Neural cell (in vitro differentiated cells): ENCODE results near the gene AVL9. TPM values are rescaled to one million over a fixed set of nuclear protein-coding genes. Genes with fewer than 3 reads are reported as not detected.

Experiments
- H2AFZ ChIP-seq: fragments of 200-600, 300-800 bp; sonication (generic), shearing (Covaris generic); 2 replicates; pipeline ENCODE4 v1.6.0; 2014; ENCODE audit warnings: low read depth, mild to moderate bottlenecking, antibody characterized with exemption, low read length, moderate library complexity
- H3F3A ChIP-seq: fragments of 200-600 bp; shearing (Covaris generic); 2 replicates; pipeline ENCODE4 v1.6.1; 2016; ENCODE audit warnings: mild to moderate bottlenecking, moderate library complexity, mixed read lengths, antibody characterized with exemption, low read length; ENCODE audit not compliant: insufficient read depth, poor library complexity, severe bottlenecking
- H3K27ac ChIP-seq: fragments of 200-600, 300-800 bp; sonication (generic), shearing (Covaris generic); 2 replicates; pipeline ENCODE4 v1.5.1; 2014; ENCODE audit warnings: mild to moderate bottlenecking, low read length, moderate library complexity
- H3K27me3 ChIP-seq: fragments of 300-800, 200-600 bp; sonication (generic), shearing (Covaris generic); 2 replicates; pipeline ENCODE4 v1.6.0; 2014; ENCODE audit warnings: mild to moderate bottlenecking, low read depth, low read length, moderate library complexity; ENCODE audit not compliant: insufficient read depth
- H3K36me3 ChIP-seq: fragments of 300-800, 200-600 bp; sonication (generic), shearing (Covaris generic); 2 replicates; pipeline ENCODE4 v1.5.1; 2014; ENCODE audit warnings: mild to moderate bottlenecking, antibody characterized with exemption, low read length, moderate library complexity; ENCODE audit not compliant: insufficient read depth
- H3K4me2 ChIP-seq: fragments of 300-800, 200-600 bp; sonication (generic), shearing (Covaris generic); 2 replicates; pipeline ENCODE4 v1.6.0; 2014; ENCODE audit warnings: mild to moderate bottlenecking, low read length
- H3K4me3 ChIP-seq: fragments of 300-800, 200-600 bp; sonication (generic), shearing (Covaris generic); 2 replicates; pipeline ENCODE4 v1.5.1; 2014; ENCODE audit warnings: mild to moderate bottlenecking, low read length, moderate library complexity
- H3K79me2 ChIP-seq: fragments of 200-600 bp; shearing (Covaris generic); replicated peaks from 2 replicates; pipeline ENCODE4 v1.6.0; 2014; ENCODE audit warnings: mild to moderate bottlenecking, low read length, moderate library complexity; ENCODE audit not compliant: insufficient read depth
- H3K9ac ChIP-seq: fragments of 300-800, 200-600 bp; sonication (generic), shearing (Covaris generic); 2 replicates; pipeline ENCODE4 v1.6.1; 2016; ENCODE audit warnings: mild to moderate bottlenecking, low read length, mixed read lengths
- H3K9me2 ChIP-seq: fragments of 200-600 bp; shearing (Covaris generic); 2 replicates; pipeline ENCODE4 v1.6.1; 2016; ENCODE audit warnings: mild to moderate bottlenecking, low read length, mixed read lengths; ENCODE audit not compliant: insufficient read depth
- H3K9me3 ChIP-seq: fragments of 200-600, 300-800 bp; sonication (generic), shearing (Covaris generic); 2 replicates; pipeline ENCODE4 v1.6.1; 2016; ENCODE audit warnings: mild to moderate bottlenecking, mixed run types, low read length, moderate library complexity, mixed read lengths
- H4K20me1 ChIP-seq: fragments of 200-600 bp; shearing (Covaris generic); 2 replicates; pipeline ENCODE4 v1.6.1; 2016; ENCODE audit warnings: mild to moderate bottlenecking, mixed run types; ENCODE audit not compliant: insufficient read depth
- EP300 ChIP-seq: fragments of 450-650 bp; conservative IDR thresholded peaks from 2 replicates; pipeline ENCODE4 v1.6.1; 2014; ENCODE audit warnings: antibody characterized with exemption, mild to moderate bottlenecking, moderate library complexity; ENCODE audit not compliant: poor library complexity, severe bottlenecking
- EZH2 ChIP-seq: fragments of 200-600, 300-800 bp; shearing (Covaris generic), sonication (generic); IDR thresholded peaks from 2 replicates; pipeline ENCODE4 v1.6.1; 2014; ENCODE audit warnings: antibody characterized with exemption, low read length, borderline replicate concordance, mild to moderate bottlenecking; ENCODE audit not compliant: insufficient read depth, poor library complexity, severe bottlenecking
- MXI1 ChIP-seq: fragments of 450-650 bp; conservative IDR thresholded peaks from 2 replicates; pipeline ENCODE4 v1.6.1; 2014; ENCODE audit warnings: antibody characterized with exemption, mild to moderate bottlenecking; ENCODE audit not compliant: poor library complexity, severe bottlenecking
- POLR2AphosphoS5 ChIP-seq: IDR thresholded peaks from 2 replicates; pipeline ENCODE4 v1.6.1; 2012
- RAD21 ChIP-seq: fragments of 450-650 bp; conservative IDR thresholded peaks from 2 replicates; pipeline ENCODE4 v1.6.1; 2014; ENCODE audit warnings: antibody characterized with exemption, mild to moderate bottlenecking, moderate library complexity
- SMC3 ChIP-seq: fragments of 450-650 bp; conservative IDR thresholded peaks from 2 replicates; pipeline ENCODE4 v1.6.1; 2014; ENCODE audit warnings: antibody characterized with exemption, mild to moderate bottlenecking, moderate library complexity; ENCODE audit not compliant: poor library complexity
- TAF1 ChIP-seq: IDR thresholded peaks from 2 replicates; pipeline ENCODE4 v1.6.1; 2012; ENCODE audit warnings: low read depth
- polyA plus RNA-seq: library from polyadenylated mRNA; depleted of rRNA; stranded (reverse); fragments of >200 nt; gene quantifications from 2 replicates; pipeline ENCODE4 v1.2.3, GENCODE V29; 2014
- TF ChIP-seq, protein P1 (sequence below): IDR thresholded peaks from 2 replicates; pipeline ENCODE4 v1.6.1; 2012; ENCODE audit warnings: borderline replicate concordance
- TF ChIP-seq, protein P2 (sequence below): fragments of 450-650 bp; IDR thresholded peaks from 2 replicates; pipeline ENCODE4 v1.5.1; 2014; ENCODE audit warnings: antibody characterized with exemption, mild to moderate bottlenecking, moderate library complexity; ENCODE audit not compliant: poor library complexity, severe bottlenecking

AVL9 gene
- polyA plus RNA-seq, 1 donor from 2014 or later: 47.2 TPM

DNA sequence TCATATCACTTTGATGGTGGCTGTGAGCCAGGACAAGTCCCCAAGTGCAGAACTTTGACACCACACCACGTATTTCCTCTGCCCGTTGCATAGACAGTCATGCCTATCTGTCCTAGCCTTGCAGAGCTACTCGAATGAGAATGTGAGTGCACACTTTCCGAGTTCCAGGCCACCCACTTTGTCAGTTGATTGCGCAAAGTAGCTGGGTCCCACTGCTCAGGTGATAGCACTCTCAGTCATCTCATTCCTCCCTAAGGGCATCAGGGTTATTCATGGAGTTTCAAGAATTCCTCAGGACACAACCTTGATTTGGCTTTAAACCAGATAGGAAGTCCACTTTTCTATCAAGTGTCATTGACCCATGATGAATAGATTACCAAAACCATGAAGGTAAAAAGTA, 24.4 kb upstream of the AVL9 start:
- no peaks in the 10 kb centered on the region for H4K20me1 ChIP-seq
- no peak overlapping the region for H3K27ac ChIP-seq
- no peak overlapping the region for H3K9ac ChIP-seq
- H3K9me3 ChIP-seq: no peaks in the 10 kb centered on the region
- H3K79me2 ChIP-seq: no peaks in the 10 kb centered on the region
- H2AFZ ChIP-seq: no peak overlapping the region
- no peak overlapping the region for H3K4me2 ChIP-seq
- no peak overlapping the region for H3K4me3 ChIP-seq
- H3F3A ChIP-seq: no peaks in the 10 kb centered on the region
- no peaks in the 10 kb centered on the region for H3K36me3 ChIP-seq
- TF ChIP-seq SMC3 (no peak), TAF1 (no peak), EP300 (no peak), EZH2 (no peak)
- TF ChIP-seq, protein P1, sequence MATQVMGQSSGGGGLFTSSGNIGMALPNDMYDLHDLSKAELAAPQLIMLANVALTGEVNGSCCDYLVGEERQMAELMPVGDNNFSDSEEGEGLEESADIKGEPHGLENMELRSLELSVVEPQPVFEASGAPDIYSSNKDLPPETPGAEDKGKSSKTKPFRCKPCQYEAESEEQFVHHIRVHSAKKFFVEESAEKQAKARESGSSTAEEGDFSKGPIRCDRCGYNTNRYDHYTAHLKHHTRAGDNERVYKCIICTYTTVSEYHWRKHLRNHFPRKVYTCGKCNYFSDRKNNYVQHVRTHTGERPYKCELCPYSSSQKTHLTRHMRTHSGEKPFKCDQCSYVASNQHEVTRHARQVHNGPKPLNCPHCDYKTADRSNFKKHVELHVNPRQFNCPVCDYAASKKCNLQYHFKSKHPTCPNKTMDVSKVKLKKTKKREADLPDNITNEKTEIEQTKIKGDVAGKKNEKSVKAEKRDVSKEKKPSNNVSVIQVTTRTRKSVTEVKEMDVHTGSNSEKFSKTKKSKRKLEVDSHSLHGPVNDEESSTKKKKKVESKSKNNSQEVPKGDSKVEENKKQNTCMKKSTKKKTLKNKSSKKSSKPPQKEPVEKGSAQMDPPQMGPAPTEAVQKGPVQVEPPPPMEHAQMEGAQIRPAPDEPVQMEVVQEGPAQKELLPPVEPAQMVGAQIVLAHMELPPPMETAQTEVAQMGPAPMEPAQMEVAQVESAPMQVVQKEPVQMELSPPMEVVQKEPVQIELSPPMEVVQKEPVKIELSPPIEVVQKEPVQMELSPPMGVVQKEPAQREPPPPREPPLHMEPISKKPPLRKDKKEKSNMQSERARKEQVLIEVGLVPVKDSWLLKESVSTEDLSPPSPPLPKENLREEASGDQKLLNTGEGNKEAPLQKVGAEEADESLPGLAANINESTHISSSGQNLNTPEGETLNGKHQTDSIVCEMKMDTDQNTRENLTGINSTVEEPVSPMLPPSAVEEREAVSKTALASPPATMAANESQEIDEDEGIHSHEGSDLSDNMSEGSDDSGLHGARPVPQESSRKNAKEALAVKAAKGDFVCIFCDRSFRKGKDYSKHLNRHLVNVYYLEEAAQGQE: no peak
- H3K27me3 ChIP-seq: no peaks in the 10 kb centered on the region
- no peaks in the 10 kb centered on the region for H3K9me2 ChIP-seq

DNA sequence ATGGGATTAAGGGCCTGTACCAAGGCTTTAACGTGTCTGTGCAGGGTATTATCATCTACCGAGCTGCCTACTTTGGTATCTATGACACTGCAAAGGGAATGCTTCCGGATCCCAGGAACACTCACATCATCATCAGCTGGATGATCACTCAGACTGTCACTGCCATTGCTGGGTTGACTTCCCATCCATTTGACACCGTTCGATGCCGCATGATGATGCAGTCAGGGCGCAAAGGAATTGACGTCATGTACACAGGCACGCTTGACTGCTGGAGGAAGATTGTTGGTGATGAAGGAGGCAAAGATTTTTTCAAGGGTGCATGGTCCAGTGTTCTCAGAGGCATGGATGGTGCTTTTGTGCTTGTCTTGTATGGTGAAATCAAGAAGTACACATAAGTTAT, 23.3 kb upstream of the AVL9 start:
- Histone ChIP-seq H3F3A (no peaks in the 10 kb centered on the region), H3K79me2 (no peaks in the 10 kb centered on the region), H3K36me3 (no peaks in the 10 kb centered on the region), H3K4me2 (no peak overlapping the region), H3K9me3 (no peaks in the 10 kb centered on the region), H3K9me2 (no peaks in the 10 kb centered on the region), H2AFZ (no peak overlapping the region), H3K9ac (no peak overlapping the region), H3K27ac (no peak overlapping the region), H3K4me3 (no peak overlapping the region), H4K20me1 (no peaks in the 10 kb centered on the region), H3K27me3 (no peaks in the 10 kb centered on the region)
- TF ChIP-seq MXI1 (no peak), RAD21 (no peak), POLR2AphosphoS5 (no peak), TAF1 (no peak), SMC3 (no peak), EP300 (no peak), EZH2 (no peak)
- TF ChIP-seq, protein P1: no peak
- TF ChIP-seq, protein P2, sequence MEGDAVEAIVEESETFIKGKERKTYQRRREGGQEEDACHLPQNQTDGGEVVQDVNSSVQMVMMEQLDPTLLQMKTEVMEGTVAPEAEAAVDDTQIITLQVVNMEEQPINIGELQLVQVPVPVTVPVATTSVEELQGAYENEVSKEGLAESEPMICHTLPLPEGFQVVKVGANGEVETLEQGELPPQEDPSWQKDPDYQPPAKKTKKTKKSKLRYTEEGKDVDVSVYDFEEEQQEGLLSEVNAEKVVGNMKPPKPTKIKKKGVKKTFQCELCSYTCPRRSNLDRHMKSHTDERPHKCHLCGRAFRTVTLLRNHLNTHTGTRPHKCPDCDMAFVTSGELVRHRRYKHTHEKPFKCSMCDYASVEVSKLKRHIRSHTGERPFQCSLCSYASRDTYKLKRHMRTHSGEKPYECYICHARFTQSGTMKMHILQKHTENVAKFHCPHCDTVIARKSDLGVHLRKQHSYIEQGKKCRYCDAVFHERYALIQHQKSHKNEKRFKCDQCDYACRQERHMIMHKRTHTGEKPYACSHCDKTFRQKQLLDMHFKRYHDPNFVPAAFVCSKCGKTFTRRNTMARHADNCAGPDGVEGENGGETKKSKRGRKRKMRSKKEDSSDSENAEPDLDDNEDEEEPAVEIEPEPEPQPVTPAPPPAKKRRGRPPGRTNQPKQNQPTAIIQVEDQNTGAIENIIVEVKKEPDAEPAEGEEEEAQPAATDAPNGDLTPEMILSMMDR: no peak
